Mucosa of stomach (tissue), 1 donor: ENCODE data around the gene PCMTD2.

Source experiments
- H3K27me3 ChIP-seq: one replicate; pipeline ENCODE4 v1.7.0; 2013; ENCODE audit warnings: mild to moderate bottlenecking, low read length; ENCODE audit not compliant: control insufficient read depth, insufficient read depth
- H3K36me3 ChIP-seq: one replicate; pipeline ENCODE4 v1.7.0; 2013; ENCODE audit warnings: low read length; ENCODE audit not compliant: control insufficient read depth, insufficient read depth
- H3K4me1 ChIP-seq: one replicate; pipeline ENCODE4 v1.7.0; 2013; ENCODE audit warnings: mild to moderate bottlenecking, low read length; ENCODE audit not compliant: control insufficient read depth, insufficient read depth
- H3K4me3 ChIP-seq: one replicate; pipeline ENCODE4 v1.7.0; 2013; ENCODE audit warnings: low read length
- H3K9ac ChIP-seq: one replicate; pipeline ENCODE4 v1.7.0; 2013; ENCODE audit warnings: mild to moderate bottlenecking, low read length, moderate library complexity
- H3K9me3 ChIP-seq: one replicate; pipeline ENCODE4 v1.7.0; 2013; ENCODE audit warnings: mild to moderate bottlenecking, low read length, moderate library complexity; ENCODE audit not compliant: control insufficient read depth
- donor health status: Pancreatic carcinoma.

Gene PCMTD2

GRCh38 chr20:64255361-64256281 is at the start of gene PCMTD2:
TSS of gene PCMTD2 (plus strand) at chr20:64255748. CDS start at chr20:64259966, 4,218 bp downstream.
- Histone ChIP-seq H3K4me1 (peaks cover 16% of the 10 kb centered on the region), H3K9me3 (no peaks in the 10 kb centered on the region), H3K4me3 (peak within 1 kb of the TSS; percentile 34), H3K36me3 (no peaks in the 10 kb centered on the region), H3K27me3 (no peaks in the 10 kb centered on the region), H3K9ac (peak within 1 kb of the TSS; percentile 77)

GRCh38 chr20:64206614-64207013 is 48.9 kb upstream of the PCMTD2 start:
- Histone ChIP-seq H3K9ac (no peak overlapping the region), H3K9me3 (no peaks in the 10 kb centered on the region), H3K4me3 (no peak overlapping the region), H3K4me1 (no peaks in the 10 kb centered on the region), H3K27me3 (no peaks in the 10 kb centered on the region), H3K36me3 (no peaks in the 10 kb centered on the region)

GRCh38 chr20:64207641-64208590 is 47.6 kb upstream of the PCMTD2 start:
- H3K9me3 ChIP-seq: no peaks in the 10 kb centered on the region
- no peaks in the 10 kb centered on the region for H3K27me3 ChIP-seq
- H3K4me1 ChIP-seq: no peaks in the 10 kb centered on the region
- H3K4me3 ChIP-seq: no peak overlapping the region
- H3K9ac ChIP-seq: no peak overlapping the region
- H3K36me3 ChIP-seq: no peaks in the 10 kb centered on the region

GRCh38 chr20:64209148-64209547 is 46.4 kb upstream of the PCMTD2 start:
- Histone ChIP-seq H3K9ac (no peak overlapping the region), H3K4me3 (no peak overlapping the region), H3K36me3 (no peaks in the 10 kb centered on the region), H3K27me3 (no peaks in the 10 kb centered on the region), H3K9me3 (no peaks in the 10 kb centered on the region), H3K4me1 (no peaks in the 10 kb centered on the region)

GRCh38 chr20:64210656-64211369 is 44.7 kb upstream of the PCMTD2 start:
- no peaks in the 10 kb centered on the region for H3K27me3 ChIP-seq
- no peak overlapping the region for H3K4me3 ChIP-seq
- H3K4me1 ChIP-seq: no peaks in the 10 kb centered on the region
- no peaks in the 10 kb centered on the region for H3K9me3 ChIP-seq
- H3K36me3 ChIP-seq: no peaks in the 10 kb centered on the region
- no peak overlapping the region for H3K9ac ChIP-seq

GRCh38 chr20:64211874-64212658 is 43.5 kb upstream of the PCMTD2 start:
- H3K9ac ChIP-seq: no peak overlapping the region
- H3K4me1 ChIP-seq: no peaks in the 10 kb centered on the region
- no peaks in the 10 kb centered on the region for H3K9me3 ChIP-seq
- no peak overlapping the region for H3K4me3 ChIP-seq
- no peaks in the 10 kb centered on the region for H3K27me3 ChIP-seq
- H3K36me3 ChIP-seq: no peaks in the 10 kb centered on the region

- H3K9me3 ChIP-seq: no peaks in the 10 kb centered on the region
- H3K36me3 ChIP-seq: no peaks in the 10 kb centered on the region
- no peaks in the 10 kb centered on the region for H3K4me1 ChIP-seq
- no peak overlapping the region for H3K4me3 ChIP-seq
- no peak overlapping the region for H3K9ac ChIP-seq
- H3K27me3 ChIP-seq: no peaks in the 10 kb centered on the region
Observed at GRCh38 chr20:64212755-64213154, 42.8 kb upstream of the PCMTD2 start.

GRCh38 chr20:64214113-64214512 is 41.4 kb upstream of the PCMTD2 start:
- no peaks in the 10 kb centered on the region for H3K36me3 ChIP-seq
- no peak overlapping the region for H3K9ac ChIP-seq
- no peaks in the 10 kb centered on the region for H3K9me3 ChIP-seq
- no peaks in the 10 kb centered on the region for H3K27me3 ChIP-seq
- H3K4me3 ChIP-seq: no peak overlapping the region
- no peaks in the 10 kb centered on the region for H3K4me1 ChIP-seq

GRCh38 chr20:64214952-64215351 is 40.6 kb upstream of the PCMTD2 start:
- no peak overlapping the region for H3K9ac ChIP-seq
- no peaks in the 10 kb centered on the region for H3K27me3 ChIP-seq
- no peaks in the 10 kb centered on the region for H3K9me3 ChIP-seq
- no peak overlapping the region for H3K4me3 ChIP-seq
- H3K36me3 ChIP-seq: no peaks in the 10 kb centered on the region
- H3K4me1 ChIP-seq: no peaks in the 10 kb centered on the region

- Histone ChIP-seq H3K4me3 (no peak overlapping the region), H3K27me3 (no peaks in the 10 kb centered on the region), H3K9ac (no peak overlapping the region), H3K4me1 (no peaks in the 10 kb centered on the region), H3K9me3 (no peaks in the 10 kb centered on the region), H3K36me3 (no peaks in the 10 kb centered on the region)
Observed at GRCh38 chr20:64216036-64216435, 39.5 kb upstream of the PCMTD2 start.

- Histone ChIP-seq H3K36me3 (no peaks in the 10 kb centered on the region), H3K4me1 (no peaks in the 10 kb centered on the region), H3K9me3 (no peaks in the 10 kb centered on the region), H3K9ac (no peak overlapping the region), H3K4me3 (no peak overlapping the region), H3K27me3 (no peaks in the 10 kb centered on the region)
Observed at GRCh38 chr20:64216910-64217309, 38.6 kb upstream of the PCMTD2 start.
